GM10266 (cell line): ENCODE measurements around the gene DCTN5.

Experiments
- DNase-seq: peaks from one replicate; pipeline ENCODE4 v3.0.0; 2012; ENCODE audit errors: extremely low spot score
- CTCF ChIP-seq: IDR thresholded peaks from 2 replicates; pipeline ENCODE4 v1.5.1; 2012; ENCODE audit warnings: mild to moderate bottlenecking, low read depth; ENCODE audit not compliant: control insufficient read depth, insufficient read depth; ENCODE audit errors: missing control alignments

The DCTN5 gene

GRCh38 chr16:23695756-23696155 is 54.5 kb downstream of the DCTN5 start:
- DNase-seq, result no peak
- TF ChIP-seq CTCF, result no peak

- no peak for TF ChIP-seq CTCF
- no peak for DNase-seq
Measured at GRCh38 chr16:23699100-23699499, 57.8 kb downstream of the DCTN5 start.

GRCh38 chr16:23700093-23700492 is 58.8 kb downstream of the DCTN5 start:
- no peak for DNase-seq
- TF ChIP-seq CTCF, result no peak

GRCh38 chr16:23700509-23700908 is 59.2 kb downstream of the DCTN5 start:
- no peak for TF ChIP-seq CTCF
- DNase-seq, result no peak

- TF ChIP-seq CTCF, result no peak
- DNase-seq, result no peak
Measured at GRCh38 chr16:23701045-23701444, 59.8 kb downstream of the DCTN5 start.

GRCh38 chr16:23702951-23703350 is 61.7 kb downstream of the DCTN5 start:
- DNase-seq, result no peak
- TF ChIP-seq CTCF, result no peak

GRCh38 chr16:23704772-23705516 is 63.7 kb downstream of the DCTN5 start:
- DNase-seq, result no peak
- TF ChIP-seq CTCF, result no peak
